ENCODE results near the gene ULK3. TPM values are rescaled to one million over a fixed set of nuclear protein-coding genes. Genes with fewer than 3 reads are reported as not detected.
A peak's percentile ranks its signal among the peaks of the same experiment; 100 is the strongest.
"Not testable (repeated sequence)": the region's sequence is repeated elsewhere in the genome, so short reads cannot be mapped to it uniquely, and the experiment has no call there.

The ULK3 gene, protein sequence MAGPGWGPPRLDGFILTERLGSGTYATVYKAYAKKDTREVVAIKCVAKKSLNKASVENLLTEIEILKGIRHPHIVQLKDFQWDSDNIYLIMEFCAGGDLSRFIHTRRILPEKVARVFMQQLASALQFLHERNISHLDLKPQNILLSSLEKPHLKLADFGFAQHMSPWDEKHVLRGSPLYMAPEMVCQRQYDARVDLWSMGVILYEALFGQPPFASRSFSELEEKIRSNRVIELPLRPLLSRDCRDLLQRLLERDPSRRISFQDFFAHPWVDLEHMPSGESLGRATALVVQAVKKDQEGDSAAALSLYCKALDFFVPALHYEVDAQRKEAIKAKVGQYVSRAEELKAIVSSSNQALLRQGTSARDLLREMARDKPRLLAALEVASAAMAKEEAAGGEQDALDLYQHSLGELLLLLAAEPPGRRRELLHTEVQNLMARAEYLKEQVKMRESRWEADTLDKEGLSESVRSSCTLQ
- polyA plus RNA-seq: 10 to 100 TPM; 18.1 to 24.7 (median 22.6) TPM

DNA sequence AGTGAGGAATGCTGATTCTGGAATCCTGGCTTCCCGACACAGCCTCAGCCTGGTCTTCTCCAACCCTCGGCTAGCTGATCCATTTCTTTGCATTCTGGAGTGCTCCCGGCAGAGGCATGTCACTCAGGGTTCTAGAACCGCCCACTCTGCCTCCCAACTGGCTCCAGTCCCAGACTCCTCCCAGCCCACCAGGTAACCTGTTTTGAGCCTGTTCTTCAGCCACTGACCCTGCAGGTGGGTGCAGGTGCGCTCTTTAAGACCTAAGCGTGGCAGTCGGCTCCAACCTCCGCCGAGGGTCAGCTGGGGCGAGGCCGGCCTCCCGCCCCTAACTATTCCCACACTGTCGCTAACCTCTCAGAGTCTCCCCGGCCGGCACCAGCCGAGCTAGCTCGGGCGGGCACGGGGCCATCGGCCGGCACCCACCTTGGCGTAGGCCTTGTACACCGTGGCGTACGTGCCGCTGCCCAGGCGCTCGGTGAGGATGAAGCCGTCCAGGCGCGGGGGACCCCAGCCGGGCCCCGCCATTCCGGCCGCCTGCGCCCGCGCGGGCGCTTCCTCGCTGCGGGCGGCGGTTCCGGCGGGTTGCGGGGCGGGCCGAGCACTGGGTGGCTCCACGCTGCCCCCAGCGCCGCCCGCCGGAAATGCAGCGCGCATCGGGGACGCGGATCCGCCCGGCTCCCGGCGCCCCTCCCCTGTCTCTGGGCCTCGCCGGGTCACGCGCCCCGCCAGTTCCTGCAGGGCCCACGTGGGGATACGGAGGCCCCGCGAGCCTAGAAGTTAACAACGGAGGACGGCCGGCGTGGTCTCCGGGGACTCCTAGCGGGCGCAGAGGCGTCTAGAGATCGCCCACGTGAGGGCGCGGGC lies at the start of gene ULK3:
ULK3 (minus strand) TSS at position 576 of the 864 bp plus-strand sequence; CDS start at position 525, 51 bp downstream.
- no peak within 1 kb of the TSS for H3K27ac ChIP-seq (ENCODE audit: low read depth, low read length)
- WGBS, 3 donors: 0 to 1% (median 0%) methylated on average over 70 to 84 of the region's 84 CpGs

- no peak overlapping the region for H3K27ac ChIP-seq (ENCODE audit: low read depth, low read length)
- WGBS, 3 donors: 53 to 86% (median 81%) methylated on average over 3 of the region's 3 CpGs
Observed at GRCh38 chr15:74892313-74892712, 49.4 kb upstream of the ULK3 start.

DNA sequence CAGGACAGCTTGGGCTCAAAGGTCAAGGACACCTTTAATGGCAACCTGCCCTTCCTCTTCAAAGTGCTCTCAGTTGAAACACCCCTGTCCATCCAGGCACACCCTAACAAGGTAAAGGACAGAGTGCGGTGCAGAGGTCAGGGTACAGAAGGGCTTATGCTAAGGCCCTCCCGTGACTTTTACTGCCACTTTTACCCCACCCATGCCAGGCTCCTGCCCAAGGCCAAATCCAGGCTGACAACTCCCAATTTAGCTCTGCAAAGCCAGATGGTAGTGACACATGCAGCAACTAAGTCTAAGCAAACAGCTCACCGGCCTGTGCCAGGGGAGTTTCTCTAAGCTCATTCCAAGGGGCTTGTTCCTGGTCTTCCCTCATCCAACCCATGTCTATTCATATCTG lies 48.5 kb upstream of the ULK3 start:
- 43 to 98% (median 96%) methylated on average over 3 of the region's 3 CpGs for WGBS, 3 donors
- H3K27ac ChIP-seq (ENCODE audit: low read depth, low read length): no peak overlapping the region

DNA sequence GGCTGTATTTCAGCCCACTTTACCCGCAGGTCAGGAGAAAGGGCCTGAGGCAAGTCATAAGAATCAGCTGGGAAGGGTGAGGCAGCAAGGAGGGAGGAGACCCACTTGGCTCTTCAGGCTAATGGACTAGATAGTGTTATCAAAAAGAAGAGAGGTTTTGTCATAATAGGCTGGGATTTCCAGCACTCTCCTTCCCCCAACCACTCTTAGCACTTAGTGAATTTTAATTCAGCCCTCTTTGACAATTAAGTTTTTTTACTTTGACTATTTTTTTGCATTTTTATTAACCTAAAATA lies 47.7 kb upstream of the ULK3 start:
- H3K27ac ChIP-seq (ENCODE audit: low read depth, low read length): no peak overlapping the region
- WGBS, 3 donors: 0 to 7% (median 0%) methylated on average over 1 of the region's 1 CpG

DNA sequence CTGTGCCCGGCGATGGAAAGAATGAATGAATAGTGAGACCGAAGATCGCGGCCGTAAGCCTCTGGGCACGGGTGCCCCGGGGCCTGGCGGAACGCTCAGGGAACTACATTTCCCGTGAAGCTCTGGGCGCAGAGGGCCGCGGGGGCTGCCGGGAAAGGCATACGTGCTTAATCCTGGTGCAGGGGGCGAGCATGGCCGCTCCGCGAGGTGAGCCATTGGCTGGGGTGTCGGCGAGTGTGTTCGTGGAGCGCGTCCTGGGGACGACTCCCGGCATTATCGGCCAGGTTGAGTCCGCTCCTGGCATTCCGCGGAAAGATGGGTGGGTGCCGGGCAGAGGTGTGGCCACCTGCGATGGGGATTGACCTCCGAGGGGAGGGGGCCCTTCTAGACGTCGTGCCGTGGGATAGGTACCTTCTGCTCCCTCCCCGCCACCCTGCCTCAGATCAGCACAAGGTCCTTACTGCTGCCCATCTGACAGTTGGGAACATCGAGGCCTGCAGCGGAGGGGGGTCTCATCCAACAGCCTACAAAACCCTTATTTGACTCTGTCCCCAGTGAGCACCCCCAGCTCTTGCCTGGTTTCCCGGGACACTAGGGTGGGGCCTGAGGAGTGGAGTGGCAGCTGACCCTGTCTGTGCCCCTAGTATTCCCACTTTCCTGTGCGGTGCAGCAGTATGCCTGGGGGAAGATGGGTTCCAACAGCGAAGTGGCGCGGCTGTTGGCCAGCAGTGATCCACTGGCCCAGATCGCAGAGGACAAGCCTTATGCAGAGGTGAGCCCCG lies 47.1 kb upstream of the ULK3 start, which contains the start of gene MPI:
MPI (plus strand) TSS at position 160 of the 782 bp plus-strand sequence; CDS start at position 192, 32 bp downstream.
- WGBS, 3 donors: 1 to 2% (median 1%) methylated on average over 45 to 47 of the region's 47 CpGs
- H3K27ac ChIP-seq (ENCODE audit: low read depth, low read length): no peak within 1 kb of the TSS

DNA sequence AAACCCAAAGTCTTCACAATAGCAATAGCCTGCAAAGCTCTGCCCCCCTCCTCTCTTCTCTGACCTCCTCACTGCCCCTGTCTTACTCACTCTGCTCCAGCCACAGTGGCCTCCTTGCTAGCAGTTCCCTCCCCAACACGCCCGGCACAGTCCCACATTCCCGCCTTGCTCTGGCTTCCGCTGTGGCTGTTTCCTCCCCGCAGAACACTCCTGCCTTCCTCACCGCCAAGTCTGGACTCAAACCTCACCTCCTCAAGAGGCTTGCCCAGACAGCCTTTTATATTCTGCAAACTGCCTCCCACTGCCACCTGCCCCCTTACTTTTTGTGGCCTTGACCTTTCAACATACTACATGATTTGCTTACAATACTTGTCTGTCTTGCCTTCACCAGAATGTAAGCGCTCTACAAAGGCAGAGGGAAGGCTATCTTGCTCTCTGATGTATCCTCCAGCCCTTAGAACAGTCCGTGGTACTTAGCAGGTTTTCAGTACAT lies 46.5 kb upstream of the ULK3 start:
- no peak overlapping the region for H3K27ac ChIP-seq (ENCODE audit: low read depth, low read length)
- 9 to 39% (median 10%) methylated on average over 8 of the region's 8 CpGs for WGBS, 3 donors

GRCh38 chr15:74888716-74889115 lies 45.8 kb upstream of the ULK3 start:
- WGBS, 3 donors: 81 to 98% (median 85%) methylated on average over 4 of the region's 4 CpGs
- no peak overlapping the region for H3K27ac ChIP-seq (ENCODE audit: low read depth, low read length)

DNA sequence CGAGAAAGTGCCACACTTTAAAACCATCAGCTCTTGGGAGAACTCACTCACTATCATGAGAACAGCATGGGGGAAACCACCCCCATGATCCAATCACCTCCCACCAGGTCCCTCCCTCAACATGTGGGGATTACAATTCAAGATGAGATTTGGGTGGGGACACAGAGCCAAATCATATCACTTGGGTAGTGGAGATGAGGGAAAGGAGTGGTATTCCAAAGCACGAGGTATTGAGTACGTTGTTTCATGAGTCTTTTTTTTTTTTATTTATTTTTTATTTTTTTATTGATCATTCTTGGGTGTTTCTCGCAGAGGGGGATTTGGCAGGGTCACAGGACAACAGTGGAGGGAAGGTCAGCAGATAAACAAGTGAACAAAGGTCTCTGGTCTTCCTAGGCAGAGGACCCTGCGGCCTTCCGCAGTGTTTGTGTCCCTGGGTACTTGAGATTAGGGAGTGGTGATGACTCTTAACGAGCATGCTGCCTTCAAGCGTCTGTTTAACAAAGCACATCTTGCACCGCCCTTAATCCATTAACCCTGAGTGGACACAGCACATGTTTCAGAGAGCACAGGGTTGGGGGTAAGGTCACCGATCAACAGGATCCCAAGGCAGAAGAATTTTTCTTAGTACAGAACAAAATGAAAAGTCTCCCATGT lies 44.7 kb upstream of the ULK3 start:
- H3K27ac ChIP-seq (ENCODE audit: low read depth, low read length): not testable (repeated sequence)
- 72 to 87% (median 73%) methylated on average over 7 to 8 of the region's 10 CpGs for WGBS, 3 donors

GRCh38 chr15:74885461-74885860 lies 42.5 kb upstream of the ULK3 start:
- WGBS, 3 donors: 82 to 91% (median 90%) methylated on average over 5 of the region's 5 CpGs
- H3K27ac ChIP-seq (ENCODE audit: low read depth, low read length): no peak overlapping the region

- WGBS, 3 donors: 70 to 86% (median 78%) methylated on average over 4 of the region's 4 CpGs
- H3K27ac ChIP-seq (ENCODE audit: low read depth, low read length): no peak overlapping the region
Observed at GRCh38 chr15:74884428-74885223, 41.7 kb upstream of the ULK3 start.

DNA sequence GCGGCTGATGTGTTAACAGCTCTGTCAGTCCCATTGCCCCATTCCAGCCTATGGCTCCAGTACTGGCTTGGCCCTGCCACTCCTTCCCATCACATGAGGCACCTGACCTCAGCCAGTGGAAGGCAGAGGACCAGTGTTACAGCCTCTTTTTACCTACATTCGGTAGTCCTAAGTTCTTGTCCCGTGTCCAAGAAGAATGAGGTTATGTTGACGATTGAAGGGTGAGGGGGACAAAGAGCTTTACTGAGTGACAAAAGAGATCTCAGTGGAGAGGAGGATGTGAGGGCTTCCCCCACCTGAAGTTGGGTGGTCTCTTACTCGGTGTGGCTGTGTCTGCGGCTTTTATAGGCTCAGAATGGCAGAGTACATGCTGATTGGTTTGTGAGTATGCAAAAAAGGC lies 39.6 kb upstream of the ULK3 start:
- 92 to 97% (median 96%) methylated on average over 6 of the region's 6 CpGs for WGBS, 3 donors
- no peak overlapping the region for H3K27ac ChIP-seq (ENCODE audit: low read depth, low read length)

DNA sequence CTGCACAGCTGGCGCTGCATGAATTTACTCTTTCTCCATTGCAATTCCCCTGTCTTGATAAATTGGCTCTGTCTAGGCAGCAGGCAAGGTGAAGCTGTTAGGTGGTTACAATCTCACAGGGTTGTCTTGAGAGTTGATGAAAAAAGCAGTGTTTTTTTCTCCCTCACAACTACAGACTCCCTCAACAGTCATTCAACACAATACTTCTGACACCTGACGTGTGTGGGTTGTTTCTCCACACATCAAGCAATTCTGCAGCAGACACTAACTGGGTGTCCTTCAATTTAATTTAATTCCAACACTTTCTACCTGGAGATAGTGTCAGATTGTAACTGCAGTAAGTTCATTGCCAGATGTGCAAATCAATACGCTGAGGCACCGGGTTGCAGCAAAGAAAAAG lies 35.3 kb upstream of the ULK3 start:
- 75 to 92% (median 89%) methylated on average over 4 of the region's 4 CpGs for WGBS, 3 donors

DNA sequence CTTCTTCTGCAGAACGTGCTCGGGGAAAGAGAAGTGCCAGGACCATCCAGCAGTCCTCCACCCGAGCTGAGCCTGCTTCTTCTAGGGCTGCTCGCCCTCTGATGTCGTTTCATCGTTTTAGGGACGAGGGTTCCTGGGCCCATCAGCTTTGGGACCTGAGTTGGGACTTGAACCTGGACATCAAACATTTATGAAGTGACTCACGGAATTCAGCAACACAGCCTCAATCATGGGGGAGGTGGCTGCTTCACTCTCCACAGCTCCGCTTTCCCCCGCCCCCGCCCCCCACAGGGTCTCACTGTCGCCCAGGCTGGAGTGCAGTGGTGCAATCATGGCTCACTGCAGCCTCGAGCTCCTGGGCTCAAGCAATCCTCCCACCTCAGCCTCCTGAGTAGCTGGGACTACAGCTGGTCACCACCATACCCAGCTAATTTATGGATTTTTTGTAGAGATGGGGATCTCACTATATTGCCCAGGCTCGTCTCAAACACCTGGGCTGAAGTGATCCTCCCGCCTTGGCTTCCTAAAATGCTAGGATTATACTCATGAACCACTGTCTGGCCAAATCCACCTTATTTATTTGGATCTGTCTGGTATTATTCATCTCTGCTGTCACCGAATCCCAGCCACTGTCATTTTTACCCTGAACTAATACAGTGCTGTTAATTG lies 30.9 kb upstream of the ULK3 start:
- WGBS, 3 donors: 30 to 39% (median 32%) methylated on average over 16 of the region's 16 CpGs
- H3K27ac ChIP-seq (ENCODE audit: low read depth, low read length): no peak overlapping the region

More for the DNA sequence above, 35.3 kb upstream of the ULK3 start:
- H3K27ac ChIP-seq (ENCODE audit: low read depth, low read length): no peak overlapping the region

DNA sequence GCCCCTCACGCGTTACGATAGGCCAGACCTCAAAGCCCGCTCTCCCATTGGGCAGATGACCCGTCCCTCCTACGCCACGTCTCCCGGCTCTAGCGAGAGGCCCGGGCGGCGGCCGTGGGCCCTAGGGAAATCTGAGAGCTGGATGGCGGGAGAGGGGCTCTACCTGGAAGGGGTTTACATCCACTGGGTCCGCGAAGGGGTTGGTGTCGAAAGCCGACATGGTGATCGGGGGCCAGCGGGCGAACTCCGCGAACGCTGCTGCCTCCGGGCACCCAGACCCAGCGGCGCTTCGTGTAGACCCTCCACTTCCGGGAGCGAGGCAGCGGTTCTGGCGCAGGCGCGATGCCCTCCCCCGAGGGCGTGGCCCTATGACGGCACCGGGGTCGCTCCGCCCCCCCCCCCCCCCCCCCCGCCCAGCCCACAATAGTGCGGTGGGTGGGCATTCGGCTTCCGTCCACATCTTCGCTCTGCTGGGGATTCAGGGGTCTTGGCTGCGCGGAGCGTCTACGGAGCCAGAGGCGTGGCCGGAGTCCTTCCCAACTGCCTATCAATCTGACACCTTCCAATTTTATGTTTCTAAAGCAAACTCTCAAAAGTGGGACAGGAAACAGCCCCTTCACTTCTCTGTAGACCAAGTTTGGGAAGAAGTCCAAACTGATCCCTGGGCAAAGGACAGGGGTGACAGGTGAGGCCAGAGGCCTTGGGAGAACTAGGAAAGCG lies 30.2 kb upstream of the ULK3 start, which contains the start of gene SCAMP2:
SCAMP2 (minus strand) TSS at position 330 of the 720 bp plus-strand sequence; CDS start at position 220, 110 bp downstream.
- WGBS, 3 donors: 1% methylated on average over 39 to 49 of the region's 52 CpGs
- peak within 1 kb of the TSS; percentile 19 for H3K27ac ChIP-seq (ENCODE audit: low read depth, low read length)

- 1% methylated on average over 11 of the region's 11 CpGs for WGBS, 3 donors
- peak overlapping the region; percentile 19 for H3K27ac ChIP-seq (ENCODE audit: low read depth, low read length)
Observed at GRCh38 chr15:74872702-74873035, 29.7 kb upstream of the ULK3 start.

Data from adipose tissue (tissue), 3 donors.